Neural cell (in vitro differentiated cells): ENCODE results near the gene NYAP2. TPM values are rescaled to one million over a fixed set of nuclear protein-coding genes. Genes with fewer than 3 reads are reported as not detected.

Experiments used
- H2AFZ ChIP-seq: fragments of 200-600, 300-800 bp; sonication (generic), shearing (Covaris generic); 2 replicates; pipeline ENCODE4 v1.6.0; 2014; ENCODE audit warnings: low read depth, mild to moderate bottlenecking, antibody characterized with exemption, low read length, moderate library complexity
- H3F3A ChIP-seq: fragments of 200-600 bp; shearing (Covaris generic); 2 replicates; pipeline ENCODE4 v1.6.1; 2016; ENCODE audit warnings: mild to moderate bottlenecking, moderate library complexity, mixed read lengths, antibody characterized with exemption, low read length; ENCODE audit not compliant: insufficient read depth, poor library complexity, severe bottlenecking
- H3K27ac ChIP-seq: fragments of 200-600, 300-800 bp; sonication (generic), shearing (Covaris generic); 2 replicates; pipeline ENCODE4 v1.5.1; 2014; ENCODE audit warnings: mild to moderate bottlenecking, low read length, moderate library complexity
- H3K27me3 ChIP-seq: fragments of 300-800, 200-600 bp; sonication (generic), shearing (Covaris generic); 2 replicates; pipeline ENCODE4 v1.6.0; 2014; ENCODE audit warnings: mild to moderate bottlenecking, low read depth, low read length, moderate library complexity; ENCODE audit not compliant: insufficient read depth
- H3K36me3 ChIP-seq: fragments of 300-800, 200-600 bp; sonication (generic), shearing (Covaris generic); 2 replicates; pipeline ENCODE4 v1.5.1; 2014; ENCODE audit warnings: mild to moderate bottlenecking, antibody characterized with exemption, low read length, moderate library complexity; ENCODE audit not compliant: insufficient read depth
- H3K4me2 ChIP-seq: fragments of 300-800, 200-600 bp; sonication (generic), shearing (Covaris generic); 2 replicates; pipeline ENCODE4 v1.6.0; 2014; ENCODE audit warnings: mild to moderate bottlenecking, low read length
- H3K4me3 ChIP-seq: fragments of 300-800, 200-600 bp; sonication (generic), shearing (Covaris generic); 2 replicates; pipeline ENCODE4 v1.5.1; 2014; ENCODE audit warnings: mild to moderate bottlenecking, low read length, moderate library complexity
- H3K79me2 ChIP-seq: fragments of 200-600 bp; shearing (Covaris generic); replicated peaks from 2 replicates; pipeline ENCODE4 v1.6.0; 2014; ENCODE audit warnings: mild to moderate bottlenecking, low read length, moderate library complexity; ENCODE audit not compliant: insufficient read depth
- H3K9ac ChIP-seq: fragments of 300-800, 200-600 bp; sonication (generic), shearing (Covaris generic); 2 replicates; pipeline ENCODE4 v1.6.1; 2016; ENCODE audit warnings: mild to moderate bottlenecking, low read length, mixed read lengths
- H3K9me2 ChIP-seq: fragments of 200-600 bp; shearing (Covaris generic); 2 replicates; pipeline ENCODE4 v1.6.1; 2016; ENCODE audit warnings: mild to moderate bottlenecking, low read length, mixed read lengths; ENCODE audit not compliant: insufficient read depth
- H3K9me3 ChIP-seq: fragments of 200-600, 300-800 bp; sonication (generic), shearing (Covaris generic); 2 replicates; pipeline ENCODE4 v1.6.1; 2016; ENCODE audit warnings: mild to moderate bottlenecking, mixed run types, low read length, moderate library complexity, mixed read lengths
- H4K20me1 ChIP-seq: fragments of 200-600 bp; shearing (Covaris generic); 2 replicates; pipeline ENCODE4 v1.6.1; 2016; ENCODE audit warnings: mild to moderate bottlenecking, mixed run types; ENCODE audit not compliant: insufficient read depth
- CTCF ChIP-seq: fragments of 450-650 bp; IDR thresholded peaks from 2 replicates; pipeline ENCODE4 v1.5.1; 2014; ENCODE audit warnings: antibody characterized with exemption, mild to moderate bottlenecking, moderate library complexity; ENCODE audit not compliant: poor library complexity, severe bottlenecking
- EP300 ChIP-seq: fragments of 450-650 bp; conservative IDR thresholded peaks from 2 replicates; pipeline ENCODE4 v1.6.1; 2014; ENCODE audit warnings: antibody characterized with exemption, mild to moderate bottlenecking, moderate library complexity; ENCODE audit not compliant: poor library complexity, severe bottlenecking
- EZH2 ChIP-seq: fragments of 200-600, 300-800 bp; shearing (Covaris generic), sonication (generic); IDR thresholded peaks from 2 replicates; pipeline ENCODE4 v1.6.1; 2014; ENCODE audit warnings: antibody characterized with exemption, low read length, borderline replicate concordance, mild to moderate bottlenecking; ENCODE audit not compliant: insufficient read depth, poor library complexity, severe bottlenecking
- MXI1 ChIP-seq: fragments of 450-650 bp; conservative IDR thresholded peaks from 2 replicates; pipeline ENCODE4 v1.6.1; 2014; ENCODE audit warnings: antibody characterized with exemption, mild to moderate bottlenecking; ENCODE audit not compliant: poor library complexity, severe bottlenecking
- POLR2AphosphoS5 ChIP-seq: IDR thresholded peaks from 2 replicates; pipeline ENCODE4 v1.6.1; 2012
- RAD21 ChIP-seq: fragments of 450-650 bp; conservative IDR thresholded peaks from 2 replicates; pipeline ENCODE4 v1.6.1; 2014; ENCODE audit warnings: antibody characterized with exemption, mild to moderate bottlenecking, moderate library complexity
- REST ChIP-seq: IDR thresholded peaks from 2 replicates; pipeline ENCODE4 v1.6.1; 2012; ENCODE audit warnings: borderline replicate concordance
- SMC3 ChIP-seq: fragments of 450-650 bp; conservative IDR thresholded peaks from 2 replicates; pipeline ENCODE4 v1.6.1; 2014; ENCODE audit warnings: antibody characterized with exemption, mild to moderate bottlenecking, moderate library complexity; ENCODE audit not compliant: poor library complexity
- TAF1 ChIP-seq: IDR thresholded peaks from 2 replicates; pipeline ENCODE4 v1.6.1; 2012; ENCODE audit warnings: low read depth
- polyA plus RNA-seq: library from polyadenylated mRNA; depleted of rRNA; stranded (reverse); fragments of >200 nt; gene quantifications from 2 replicates; pipeline ENCODE4 v1.2.3, GENCODE V29; 2014

NYAP2 gene
- polyA plus RNA-seq, 1 donor from 2014 or later, result 0.98 TPM

GRCh38 chr2:225462417-225462816 is 62.9 kb downstream of the NYAP2 start:
- Histone ChIP-seq H3K9ac (no peak overlapping the region), H3K27me3 (no peaks in the 10 kb centered on the region), H3K9me3 (no peaks in the 10 kb centered on the region), H3K27ac (no peak overlapping the region), H2AFZ (no peak overlapping the region), H4K20me1 (no peaks in the 10 kb centered on the region), H3K9me2 (no peaks in the 10 kb centered on the region), H3F3A (no peaks in the 10 kb centered on the region), H3K79me2 (no peaks in the 10 kb centered on the region), H3K4me2 (no peak overlapping the region), H3K4me3 (no peak overlapping the region), H3K36me3 (no peaks in the 10 kb centered on the region)
- TF ChIP-seq TAF1 (no peak), EP300 (no peak), POLR2AphosphoS5 (no peak), REST (no peak), RAD21 (no peak), CTCF (no peak), EZH2 (no peak), MXI1 (no peak), SMC3 (no peak)

DNA sequence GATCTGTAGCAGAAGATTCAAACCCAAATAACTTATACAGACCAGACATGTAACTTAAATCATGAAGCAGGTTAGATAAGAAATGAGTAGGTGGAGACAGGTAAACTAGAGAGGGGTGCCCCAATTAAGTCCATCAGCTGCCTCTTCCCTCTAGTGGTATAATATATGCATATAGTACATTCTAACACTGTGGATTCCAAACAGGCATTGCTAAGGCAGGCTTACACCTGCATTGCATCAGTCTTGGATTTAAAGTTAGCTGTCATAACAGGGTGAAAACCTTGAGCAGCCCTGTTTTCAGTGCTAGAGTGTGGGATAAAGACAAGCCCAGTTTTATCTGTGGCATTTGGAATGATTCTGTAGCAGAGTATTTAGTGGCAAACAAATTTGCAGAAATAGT is 63.4 kb downstream of the NYAP2 start:
- Histone ChIP-seq H3K9ac (no peak overlapping the region), H2AFZ (no peak overlapping the region), H3K79me2 (no peaks in the 10 kb centered on the region), H4K20me1 (no peaks in the 10 kb centered on the region), H3K9me2 (no peaks in the 10 kb centered on the region), H3K27me3 (no peaks in the 10 kb centered on the region), H3K4me2 (peak overlapping the region; percentile 16), H3F3A (no peaks in the 10 kb centered on the region), H3K9me3 (no peaks in the 10 kb centered on the region), H3K36me3 (no peaks in the 10 kb centered on the region), H3K27ac (no peak overlapping the region), H3K4me3 (no peak overlapping the region)
- peak; percentile 27 for TF ChIP-seq EP300
- TF ChIP-seq TAF1, result no peak
- peak; percentile 28 for TF ChIP-seq CTCF
- no peak for TF ChIP-seq MXI1
- no peak for TF ChIP-seq POLR2AphosphoS5
- peak; percentile 33 for TF ChIP-seq RAD21
